Testis (tissue), 2 donors: Measurements from ENCODE around the gene ADCY2.

ENCODE experiments used
- CTCF ChIP-seq, 3 experiments: fragments of 450-650 bp in 2 of 3; fragments of 200-600 bp in 1 of 3; sonication (generic) in 1 of 3; IDR thresholded peaks; one replicate each; pipeline ENCODE4 v1.5.1; 2016 to 2019; ENCODE audit warnings: antibody characterized with exemption in 3 of 3, mild to moderate bottlenecking in 2 of 3, moderate library complexity in 1 of 3
- POLR2A ChIP-seq: fragments of 450-650 bp; IDR thresholded peaks from one replicate; pipeline ENCODE4 v1.6.1; 2017; ENCODE audit warnings: antibody characterized with exemption, mild to moderate bottlenecking, moderate library complexity

DNA sequence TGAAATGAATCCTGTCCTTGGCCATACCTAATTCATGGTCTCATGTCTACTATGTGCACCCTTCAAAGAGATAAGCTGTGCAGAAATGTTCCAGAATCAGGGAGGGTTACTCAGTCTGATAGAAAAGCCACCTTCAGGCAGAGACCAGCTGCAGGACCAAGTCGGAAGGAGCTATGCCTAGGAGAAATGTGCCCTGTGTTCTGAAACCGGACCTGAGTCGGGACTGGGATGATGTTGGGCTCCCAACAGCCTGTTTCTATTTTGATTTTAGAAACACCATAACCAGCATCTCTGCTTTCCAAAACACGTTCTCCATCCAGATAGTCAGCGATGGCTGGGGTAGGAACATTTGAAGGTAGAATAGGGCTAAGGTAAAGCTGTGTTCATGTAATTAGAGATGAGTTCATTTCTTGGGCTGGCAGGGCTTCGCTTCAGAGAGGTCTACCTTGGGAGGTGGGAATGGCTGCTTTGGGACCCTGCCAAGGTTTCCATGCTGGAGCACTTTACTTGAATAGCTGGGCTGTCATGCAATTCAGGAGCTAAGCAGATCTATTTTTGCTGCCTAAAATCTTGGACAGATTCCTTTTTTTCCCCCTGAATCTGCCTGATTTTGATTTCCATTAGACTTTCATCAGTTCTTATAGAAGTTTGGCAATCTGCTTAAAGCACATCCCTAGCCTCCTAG is 2.8 kb downstream of the ADCY2 start:
- TF ChIP-seq CTCF (IDR thresholded peaks at IDR 0.05) (no peak), POLR2A (no peak)
